NT2/D1 (cell line): Measurements from ENCODE around the gene TIGD4.

Experiments used
- DNase-seq: peaks from one replicate; pipeline ENCODE4 v3.0.0-alpha.2; 2011; ENCODE audit warnings: low read depth, low spot score
- H3K27me3 ChIP-seq: 2 replicates; pipeline ENCODE4 v1.6.0; 2011; ENCODE audit warnings: mild to moderate bottlenecking; ENCODE audit not compliant: insufficient read length, insufficient read depth
- H3K36me3 ChIP-seq: 2 replicates; pipeline ENCODE4 v1.6.1; 2011; ENCODE audit warnings: mild to moderate bottlenecking, low read length, mixed read lengths; ENCODE audit not compliant: insufficient read depth, insufficient read length
- H3K4me1 ChIP-seq: 2 replicates; pipeline ENCODE4 v1.5.1; 2011; ENCODE audit not compliant: insufficient read depth, insufficient read length
- H3K4me3 ChIP-seq: 2 replicates; pipeline ENCODE4 v1.5.1; 2011; ENCODE audit warnings: low read depth; ENCODE audit not compliant: insufficient read length
- H3K9ac ChIP-seq: 2 replicates; pipeline ENCODE4 v1.6.0; 2011; ENCODE audit warnings: low read depth; ENCODE audit not compliant: insufficient read length
- H3K9me3 ChIP-seq: 2 replicates; pipeline ENCODE4 v1.5.1; 2011; ENCODE audit warnings: mild to moderate bottlenecking, low read length; ENCODE audit not compliant: insufficient read depth
- SUZ12 ChIP-seq: IDR thresholded peaks from 2 replicates; pipeline ENCODE4 v1.6.1; 2011; ENCODE audit not compliant: insufficient read length, insufficient read depth; ENCODE audit errors: extremely low read depth
- YY1 ChIP-seq: IDR thresholded peaks from 2 replicates; pipeline ENCODE4 v1.6.1; 2011; ENCODE audit not compliant: insufficient read length, insufficient read depth
- ZNF274 ChIP-seq: IDR thresholded peaks from 2 replicates; pipeline ENCODE4 v1.6.1; 2011; ENCODE audit warnings: mild to moderate bottlenecking, low read depth, low read length

The TIGD4 gene

DNA sequence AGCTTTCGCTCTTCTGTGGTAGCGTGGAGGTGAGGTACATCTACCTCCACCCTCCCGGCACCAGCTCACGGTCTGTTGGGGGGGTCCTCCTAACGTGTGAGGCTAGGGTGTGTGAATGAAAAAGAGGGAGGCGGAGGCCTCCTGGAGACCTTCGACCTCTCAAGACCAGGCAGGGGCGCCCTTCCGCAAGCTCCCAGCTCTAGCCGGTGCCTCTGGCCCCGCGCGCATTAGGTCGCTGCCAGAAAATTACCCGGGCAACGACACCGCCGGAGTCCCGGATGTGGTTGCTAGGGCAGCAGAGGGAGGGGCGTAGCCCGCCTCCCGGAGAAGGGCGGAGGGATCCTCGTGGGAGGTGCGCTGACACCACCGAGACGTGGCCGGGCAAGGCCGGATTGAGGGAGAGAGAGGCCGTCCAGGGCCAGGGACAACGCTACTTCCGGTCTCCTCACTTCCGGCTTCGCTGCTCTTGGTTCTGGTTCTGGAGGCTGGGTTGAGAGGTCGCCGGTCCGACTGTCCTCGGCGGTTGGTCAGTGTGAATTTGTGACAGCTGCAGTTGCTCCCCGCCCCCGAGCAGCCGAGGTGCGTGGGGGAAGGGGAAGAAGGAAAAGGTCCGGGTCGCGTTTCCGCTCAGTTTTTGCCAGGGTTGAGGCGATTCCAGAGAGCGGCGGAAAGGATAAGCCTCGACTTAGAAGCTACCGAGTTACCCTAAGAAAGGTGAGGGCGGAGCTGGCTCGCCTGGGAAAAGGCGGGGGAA is at the start of gene TIGD4, which contains the start of gene ARFIP1:
Gene TIGD4, minus strand, starts transcription at position 218 of the 754 bp plus-strand sequence. CDS start 8,726 bp downstream, outside the sequence.
Gene ARFIP1, plus strand, starts transcription at position 442 of the 754 bp plus-strand sequence. CDS start 49,680 bp downstream, outside the sequence.
- peak within 1 kb of the TSS; percentile 90 for H3K4me3 ChIP-seq
- H3K36me3 ChIP-seq: no peaks in the 10 kb centered on the region
- TF ChIP-seq SUZ12: no peak
- no peak for TF ChIP-seq YY1
- no peak for TF ChIP-seq ZNF274
- peak within 1 kb of the TSS; percentile 91 for H3K9ac ChIP-seq
- no peaks in the 10 kb centered on the region for H3K4me1 ChIP-seq
- H3K9me3 ChIP-seq: no peaks in the 10 kb centered on the region
- peak; percentile 93 for DNase-seq
- H3K27me3 ChIP-seq: no peaks in the 10 kb centered on the region

DNA sequence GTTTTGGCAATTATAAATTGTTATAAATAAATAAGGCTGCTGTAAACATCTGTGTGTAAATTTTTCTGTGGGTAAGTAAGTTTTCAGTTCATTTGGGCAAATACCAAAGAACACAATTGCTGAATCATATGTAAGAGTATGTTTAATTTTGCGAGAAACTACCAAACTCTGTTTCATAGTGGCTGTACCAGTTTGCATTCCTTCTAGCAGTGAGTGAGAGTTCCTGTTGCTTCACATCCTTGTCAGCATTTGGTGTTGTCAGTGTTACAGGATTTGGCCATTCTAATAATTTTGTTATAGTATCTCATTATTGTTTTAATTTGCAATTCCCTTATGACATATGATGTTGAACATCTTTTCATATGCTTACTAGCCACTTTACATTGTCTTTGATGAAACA is 48.6 kb upstream of the TIGD4 start:
- no peak overlapping the region for H3K4me3 ChIP-seq
- H3K9me3 ChIP-seq: no peaks in the 10 kb centered on the region
- peaks cover 3% of the 10 kb centered on the region for H3K36me3 ChIP-seq
- no peaks in the 10 kb centered on the region for H3K27me3 ChIP-seq
- H3K4me1 ChIP-seq: no peaks in the 10 kb centered on the region
- no peak for TF ChIP-seq YY1
- no peak for TF ChIP-seq SUZ12
- DNase-seq: no peak
- H3K9ac ChIP-seq: no peak overlapping the region

DNA sequence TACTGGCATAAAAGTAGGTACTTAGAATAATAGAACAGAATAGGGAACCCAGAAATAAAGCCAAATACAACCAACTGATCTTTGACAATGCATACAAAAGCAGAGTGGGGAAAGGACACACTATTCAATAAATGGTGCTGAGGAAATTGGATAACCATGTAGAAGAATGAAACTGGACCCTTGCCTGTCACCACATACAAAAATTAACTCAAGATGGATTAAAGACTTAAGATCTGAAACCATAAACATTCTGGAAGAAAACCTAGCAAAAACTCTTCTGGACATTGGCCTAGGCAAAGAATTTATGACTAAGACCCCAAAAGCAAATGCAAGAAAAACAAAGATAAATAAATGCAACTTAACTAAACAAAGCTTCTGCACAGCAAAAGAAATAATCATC is 45.8 kb upstream of the TIGD4 start:
- H3K9me3 ChIP-seq: no peaks in the 10 kb centered on the region
- no peaks in the 10 kb centered on the region for H3K36me3 ChIP-seq
- H3K9ac ChIP-seq: no peak overlapping the region
- H3K4me1 ChIP-seq: no peaks in the 10 kb centered on the region
- no peak overlapping the region for H3K4me3 ChIP-seq
- DNase-seq: no peak
- no peaks in the 10 kb centered on the region for H3K27me3 ChIP-seq
- TF ChIP-seq ZNF274: no peak
- TF ChIP-seq YY1: no peak

DNA sequence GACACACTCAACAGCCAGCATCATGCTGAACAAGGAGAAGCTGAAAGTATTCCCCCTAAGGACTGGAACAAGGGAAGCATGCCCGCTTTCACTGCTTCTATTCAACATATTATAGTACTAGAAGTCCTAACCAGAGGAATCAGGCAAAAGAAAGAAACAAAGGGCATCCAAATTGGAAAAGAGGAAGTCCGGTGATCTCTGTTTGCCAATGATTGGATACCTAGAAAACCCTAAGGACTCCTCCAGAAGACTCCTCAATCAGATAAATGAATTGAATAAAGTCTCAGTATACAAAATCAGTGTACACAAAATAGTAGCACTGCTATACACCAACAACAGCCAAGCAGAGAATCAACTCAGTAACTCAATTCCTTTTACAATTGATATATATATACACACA is 45.0 kb upstream of the TIGD4 start:
- Histone ChIP-seq H3K9ac (no peak overlapping the region), H3K27me3 (no peaks in the 10 kb centered on the region), H3K4me3 (no peak overlapping the region), H3K4me1 (no peaks in the 10 kb centered on the region), H3K9me3 (0 out of 2 replicates have a peak, but pooled peaks cover 7% of the 10 kb centered on the region), H3K36me3 (no peaks in the 10 kb centered on the region)
- DNase-seq: no peak
- TF ChIP-seq ZNF274: no peak
- no peak for TF ChIP-seq YY1
- TF ChIP-seq SUZ12: no peak

DNA sequence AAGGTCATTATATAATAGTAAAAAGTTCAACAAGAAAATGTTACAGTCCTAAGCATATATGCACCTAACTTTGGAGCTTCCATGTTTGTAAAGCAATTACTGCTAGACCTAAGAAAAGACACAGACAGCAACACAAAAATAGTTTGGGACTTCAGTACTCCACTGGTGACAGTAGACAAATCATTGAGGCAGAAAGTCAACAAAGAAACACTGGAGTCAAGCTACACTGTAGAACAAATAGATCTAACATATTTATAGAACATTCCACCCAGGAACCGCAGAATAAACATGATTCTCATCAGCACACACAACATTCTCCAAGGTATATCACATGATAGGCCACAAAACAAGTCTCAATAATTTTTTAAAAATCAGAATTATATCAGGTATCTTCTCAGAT is 42.8 kb upstream of the TIGD4 start:
- Histone ChIP-seq H3K36me3 (peaks cover 11% of the 10 kb centered on the region), H3K9ac (no peak overlapping the region), H3K4me1 (peaks cover 2% of the 10 kb centered on the region), H3K9me3 (peaks cover 8% of the 10 kb centered on the region; the same call in 1 of the 2 replicates), H3K27me3 (no peaks in the 10 kb centered on the region), H3K4me3 (no peak overlapping the region)
- TF ChIP-seq YY1 (no peak), ZNF274 (no peak), SUZ12 (no peak)
- DNase-seq: no peak

DNA sequence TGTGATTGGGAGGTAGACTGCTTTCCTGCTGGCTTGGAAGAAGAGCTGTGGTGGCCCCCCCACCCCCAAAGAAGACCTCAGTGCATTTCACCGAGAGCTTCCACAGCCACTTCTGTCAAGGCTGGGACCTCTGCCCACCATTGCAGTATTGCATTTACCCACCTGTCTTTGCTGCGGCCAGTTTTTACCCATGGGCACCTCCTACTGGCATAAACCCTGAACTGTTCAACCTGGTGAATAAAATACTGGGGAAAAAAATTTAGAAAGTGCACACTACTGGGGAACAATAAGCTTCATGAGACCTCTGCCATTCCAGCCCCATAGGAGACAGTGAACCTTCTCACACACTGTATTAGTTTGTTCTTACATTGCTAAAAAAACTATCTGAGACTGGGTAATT is 40.5 kb upstream of the TIGD4 start:
- H3K4me3 ChIP-seq: no peak overlapping the region
- no peaks in the 10 kb centered on the region for H3K27me3 ChIP-seq
- TF ChIP-seq ZNF274 (no peak), SUZ12 (no peak), YY1 (no peak)
- H3K9ac ChIP-seq: no peak overlapping the region
- peaks cover 21% of the 10 kb centered on the region for H3K9me3 ChIP-seq
- peaks cover 11% of the 10 kb centered on the region for H3K36me3 ChIP-seq
- DNase-seq: no peak
- H3K4me1 ChIP-seq: peaks cover 2% of the 10 kb centered on the region

DNA sequence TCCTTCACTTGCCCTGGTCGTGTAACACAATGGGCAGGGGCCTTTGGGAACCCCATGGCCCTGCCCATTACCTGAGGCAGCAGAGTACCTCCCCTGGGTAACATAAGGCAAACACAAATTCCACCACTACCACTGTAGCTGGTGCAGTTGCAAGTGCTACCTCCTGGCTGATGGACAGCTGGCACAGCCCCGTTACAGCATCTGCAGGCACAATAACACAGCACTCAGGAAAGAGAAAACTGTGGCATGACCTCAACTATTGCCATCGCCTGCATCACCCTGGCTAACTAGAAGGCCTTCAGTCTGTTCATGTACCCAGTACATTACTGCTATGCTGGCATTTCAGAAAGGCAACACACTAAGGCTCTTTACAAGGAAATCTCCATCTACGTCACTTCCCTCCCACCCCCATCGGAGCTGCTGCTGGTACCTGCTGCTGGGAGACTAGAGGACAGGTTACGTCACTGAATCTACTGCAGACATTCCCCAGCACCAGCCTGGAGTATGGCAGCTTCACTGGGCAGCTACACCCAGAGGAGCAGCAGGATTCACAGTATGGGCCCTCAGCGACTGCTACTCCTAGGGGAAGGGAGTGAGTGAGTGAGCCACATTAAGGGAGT is 39.6 kb upstream of the TIGD4 start:
- Histone ChIP-seq H3K27me3 (no peaks in the 10 kb centered on the region), H3K36me3 (peaks cover 11% of the 10 kb centered on the region), H3K4me1 (peaks cover 2% of the 10 kb centered on the region), H3K9ac (no peak overlapping the region), H3K9me3 (peaks cover 21% of the 10 kb centered on the region), H3K4me3 (no peak overlapping the region)
- no peak for TF ChIP-seq YY1
- TF ChIP-seq SUZ12: no peak
- DNase-seq: no peak
